WI38 (cell line): ENCODE data around the gene CXCL11.

Source experiments
- H3K4me3 ChIP-seq: 2 replicates; pipeline ENCODE4 v1.5.1; 2011; ENCODE audit warnings: low read depth, mild to moderate bottlenecking, control low read depth, low read length
- CTCF ChIP-seq: IDR thresholded peaks from 2 replicates; pipeline ENCODE4 v1.5.1; 2012; ENCODE audit warnings: low read depth, mild to moderate bottlenecking, control low read depth, low read length

The CXCL11 gene

GRCh38 chr4:75997946-75998345 is 37.9 kb downstream of the CXCL11 start:
- no peak overlapping the region for H3K4me3 ChIP-seq
- TF ChIP-seq CTCF: no peak

- no peak overlapping the region for H3K4me3 ChIP-seq
- no peak for TF ChIP-seq CTCF
These were observed 38.8 kb downstream of the CXCL11 start for GRCh38 chr4:75997081-75997480.

- TF ChIP-seq CTCF: peak; percentile 15; the same call in 1 of the 2 replicates
- no peak overlapping the region for H3K4me3 ChIP-seq
These were observed 40.1 kb downstream of the CXCL11 start for GRCh38 chr4:75995727-75996126.

- TF ChIP-seq CTCF: no peak
- no peak overlapping the region for H3K4me3 ChIP-seq
These were observed 43.4 kb downstream of the CXCL11 start for GRCh38 chr4:75992462-75992861.

GRCh38 chr4:75989846-75990528 is 45.9 kb downstream of the CXCL11 start:
- no peak for TF ChIP-seq CTCF
- H3K4me3 ChIP-seq: peak overlapping the region; percentile 71

- no peak for TF ChIP-seq CTCF
- no peak overlapping the region for H3K4me3 ChIP-seq
These were observed 50.8 kb downstream of the CXCL11 start for GRCh38 chr4:75985116-75985515.
